ENCODE results near the gene RELL2.

The RELL2 gene

GRCh38 chr5:141680751-141681201 lies 44.0 kb downstream of the RELL2 start:
- DNase-seq, result peak; percentile 34

- no peak for DNase-seq
These were observed 44.5 kb downstream of the RELL2 start for GRCh38 chr5:141681295-141681694.

GRCh38 chr5:141681695-141682641 lies 45.2 kb downstream of the RELL2 start, which contains the start of gene ARAP3:
ARAP3 (minus strand) TSS chr5:141682230; CDS start chr5:141680486, 1,744 bp downstream.
- DNase-seq, result peak; percentile 36

GRCh38 chr5:141683596-141684141 lies 46.9 kb downstream of the RELL2 start:
- DNase-seq, result no peak

- DNase-seq, result no peak
These were observed 48.8 kb downstream of the RELL2 start for GRCh38 chr5:141685591-141685990.

GRCh38 chr5:141686648-141687416 lies 50.0 kb downstream of the RELL2 start:
- DNase-seq, result no peak

Data from NCI-H510A treated with DMSO at 0.1 percent for 48 hours (cell line).